NT2/D1 (cell line): Measurements from ENCODE around the gene SLC5A4.

Source experiments
- YY1 ChIP-seq: IDR thresholded peaks from 2 replicates; pipeline ENCODE4 v1.6.1; 2011; ENCODE audit not compliant: insufficient read length, insufficient read depth
- ZNF274 ChIP-seq: IDR thresholded peaks from 2 replicates; pipeline ENCODE4 v1.6.1; 2011; ENCODE audit warnings: mild to moderate bottlenecking, low read depth, low read length

DNA sequence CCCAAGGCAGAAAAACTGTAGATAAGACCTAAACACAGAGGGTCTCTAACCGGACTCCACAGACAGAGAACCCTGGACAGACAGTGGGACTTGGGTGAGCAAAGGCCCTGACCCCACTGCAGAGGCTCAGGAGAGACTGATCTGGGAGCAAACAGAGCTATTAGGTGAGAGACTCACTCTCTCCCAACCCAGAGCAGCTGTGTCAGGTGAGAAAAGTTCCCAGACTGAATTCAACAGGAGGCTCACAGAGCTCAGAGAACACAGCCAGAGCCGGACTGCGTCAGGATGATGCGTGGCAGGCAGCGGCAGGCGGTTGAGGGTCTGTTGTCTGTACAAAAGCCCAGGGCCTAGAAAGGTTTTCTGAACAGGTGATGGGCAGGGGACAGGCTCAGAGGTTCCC, 55.8 kb downstream of the SLC5A4 start:
- TF ChIP-seq YY1 (no peak), ZNF274 (no peak)
